Measurements from ENCODE around the gene SYT13. TPM values are rescaled to one million over a fixed set of nuclear protein-coding genes. Genes with fewer than 3 reads are reported as not detected.

The SYT13 gene
- total and polyA plus RNA-seq, 2 of the 4 experiments (the other 2 are of a cell fraction) = not detected

DNA sequence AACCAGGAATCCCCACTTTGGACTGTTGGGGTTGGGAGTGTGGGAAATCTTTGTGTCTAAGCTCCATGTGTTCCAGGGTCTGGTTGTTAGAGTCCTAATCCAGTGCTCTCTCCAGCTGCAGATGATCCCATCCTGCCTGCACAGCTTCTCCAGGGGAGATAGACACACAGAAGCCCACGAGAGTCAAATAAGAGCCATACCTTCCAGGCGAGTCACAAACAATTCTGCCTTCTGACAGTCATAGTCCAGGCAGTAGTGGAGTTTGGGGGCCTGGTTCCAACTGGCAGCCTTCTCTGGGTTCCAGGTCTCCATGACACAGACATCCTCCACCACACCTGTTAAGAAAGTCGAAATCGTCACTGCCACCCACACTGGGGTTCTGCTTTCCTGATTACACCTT is 32.1 kb downstream of the SYT13 start:
- Histone ChIP-seq H3K23ac (ENCODE audit: low read depth, low read length) (no peak overlapping the region), H3K4ac (ENCODE audit: low read depth, low read length) (no peak overlapping the region), H3K4me3 (ENCODE audit: insufficient read depth, low read depth, low read length) (no peak overlapping the region), H2AK5ac (ENCODE audit: low read depth, low read length) (no peak overlapping the region), H3K36me3 (ENCODE audit: control insufficient read depth, insufficient read depth, low read length) (no peaks in the 10 kb centered on the region), H2BK120ac (ENCODE audit: low read depth, low read length) (no peak overlapping the region), H3K56ac (ENCODE audit: extremely low read depth, insufficient read depth, low read length) (no peak overlapping the region), H4K20me1 (ENCODE audit: insufficient read depth, low read length) (no peaks in the 10 kb centered on the region), H3K27ac (ENCODE audit: insufficient read depth, low read length) (no peak overlapping the region), H3K9ac (ENCODE audit: low read depth, low read length) (no peak overlapping the region), H3K4me1 (ENCODE audit: control insufficient read depth, insufficient read depth, low read length) (no peaks in the 10 kb centered on the region), H3K9me3 (ENCODE audit: control insufficient read depth, insufficient read depth, low read length) (no peaks in the 10 kb centered on the region), H2BK15ac (ENCODE audit: low read depth, low read length) (no peak overlapping the region), H3K27me3 (ENCODE audit: control insufficient read depth, insufficient read depth, low read length) (peaks cover 10% of the 10 kb centered on the region; the same call in 1 of the 2 replicates), H4K8ac (ENCODE audit: low read depth in 2 of 2, low read length in 2 of 2) (no peak overlapping the region), H3K4me2 (ENCODE audit: low read depth, low read length) (no peak overlapping the region), H3K14ac (replicated peaks; ENCODE audit: low read depth, low read length) (no peak overlapping the region), H3K9me1 (ENCODE audit: insufficient read depth, low read length) (no peaks in the 10 kb centered on the region), H3K79me1 (ENCODE audit: low read depth in 1 of 2, low read length in 2 of 2) (no peaks in the 10 kb centered on the region), H2AFZ (replicated peaks; ENCODE audit: low read length, poor library complexity) (no peak overlapping the region), H4K5ac (ENCODE audit: low read depth, low read length) (no peak overlapping the region), H2BK5ac (ENCODE audit: low read depth, low read length, poor library complexity, severe bottlenecking) (no peak overlapping the region), H4K91ac (ENCODE audit: insufficient read depth, low read depth, low read length) (no peak overlapping the region), H2BK20ac (ENCODE audit: low read depth, low read length) (no peak overlapping the region), H3K18ac (ENCODE audit: low read depth, low read length) (no peak overlapping the region), H2AK9ac (replicated peaks; ENCODE audit: low read depth, low read length, poor library complexity) (no peak overlapping the region)
- dilution Hi-C loops (cut with HindIII; ENCODE audit: low sequenced_read_pairs, unreplicated experiment) (no loop called here), in situ Hi-C loops (cut with MboI; ENCODE audit: low sequenced_read_pairs) (no loop called here), intact Hi-C loops (cut with micrococcal nuclease) (no loop called here)
- DNase-seq (peak; percentile 13), ATAC-seq (ENCODE audit: low read depth) (no peak)
- TF ChIP-seq FOS (IDR thresholded peaks at IDR 0.05; ENCODE audit: low read depth, low read length) (no peak), CEBPB (IDR thresholded peaks at IDR 0.05; ENCODE audit: low read depth, low read length) (no peak), NFE2L2 (IDR thresholded peaks at IDR 0.05; ENCODE audit: low read depth, low read length) (no peak), MXI1 (IDR thresholded peaks at IDR 0.05; ENCODE audit: borderline replicate concordance, low read depth, low read length) (no peak), BHLHE40 (IDR thresholded peaks at IDR 0.05; ENCODE audit: low read depth, low read length) (no peak), RFX5 (IDR thresholded peaks at IDR 0.05; ENCODE audit: low read depth, low read length) (no peak), RCOR1 (IDR thresholded peaks at IDR 0.05; ENCODE audit: insufficient replicate concordance, low read length) (no peak), SMC3 (IDR thresholded peaks at IDR 0.05; ENCODE audit: low read depth, low read length) (no peak)
- TF ChIP-seq, protein P1, sequence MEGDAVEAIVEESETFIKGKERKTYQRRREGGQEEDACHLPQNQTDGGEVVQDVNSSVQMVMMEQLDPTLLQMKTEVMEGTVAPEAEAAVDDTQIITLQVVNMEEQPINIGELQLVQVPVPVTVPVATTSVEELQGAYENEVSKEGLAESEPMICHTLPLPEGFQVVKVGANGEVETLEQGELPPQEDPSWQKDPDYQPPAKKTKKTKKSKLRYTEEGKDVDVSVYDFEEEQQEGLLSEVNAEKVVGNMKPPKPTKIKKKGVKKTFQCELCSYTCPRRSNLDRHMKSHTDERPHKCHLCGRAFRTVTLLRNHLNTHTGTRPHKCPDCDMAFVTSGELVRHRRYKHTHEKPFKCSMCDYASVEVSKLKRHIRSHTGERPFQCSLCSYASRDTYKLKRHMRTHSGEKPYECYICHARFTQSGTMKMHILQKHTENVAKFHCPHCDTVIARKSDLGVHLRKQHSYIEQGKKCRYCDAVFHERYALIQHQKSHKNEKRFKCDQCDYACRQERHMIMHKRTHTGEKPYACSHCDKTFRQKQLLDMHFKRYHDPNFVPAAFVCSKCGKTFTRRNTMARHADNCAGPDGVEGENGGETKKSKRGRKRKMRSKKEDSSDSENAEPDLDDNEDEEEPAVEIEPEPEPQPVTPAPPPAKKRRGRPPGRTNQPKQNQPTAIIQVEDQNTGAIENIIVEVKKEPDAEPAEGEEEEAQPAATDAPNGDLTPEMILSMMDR (conservative IDR thresholded peaks at IDR 0.05; ENCODE audit: low read depth, low read length) = no peak
- POLR2A ChIA-PET (ENCODE audit: unreplicated experiment) = no interaction called here
- CTCF ChIA-PET = no interaction called here
- no CpG with 5 or more reads among the region's 4 CpGs for WGBS, 2 experiments (ENCODE audit: extremely low coverage in 2 of 2, insufficient read length in 1 of 2)
- no TSS peak for BruUV-seq (replicated peaks)
